Stimulated activated naive CD8-positive, alpha-beta T cell treated with anti-CD3 and anti-CD28 coated beads, Interleukin-15, amount 100 ng/mL, for 72 hours (primary cell): ENCODE data around the gene NAT16.

Experiments used
- ATAC-seq: fragments of 150-1000 bp; cut with Tn5 transposase; 2 replicates; pipeline ENCODE4 v1.10.0; 2021; ENCODE audit warnings: mild to moderate bottlenecking, moderate library complexity
- DNase-seq, 2 donors: peaks; one replicate each; pipeline ENCODE4 v3.0.0; 2021 to 2022
- H3K27ac Mint-ChIP-seq, 2 donors: one replicate each; pipeline ENCODE4 v1.8.0; 2022; ENCODE audit warnings: mild to moderate bottlenecking in 2 of 2, mixed read lengths in 2 of 2, moderate library complexity in 2 of 2
- H3K27me3 Mint-ChIP-seq: one replicate; pipeline ENCODE4 v1.8.0; 2022; ENCODE audit warnings: mixed read lengths
- H3K4me1 Mint-ChIP-seq: one replicate; pipeline ENCODE4 v1.8.0; 2022; ENCODE audit warnings: mild to moderate bottlenecking, mixed read lengths
- H3K4me3 Mint-ChIP-seq, 2 donors: one replicate each; pipeline ENCODE4 v1.8.0; 2022; ENCODE audit warnings: mild to moderate bottlenecking in 2 of 2, mixed read lengths in 2 of 2, moderate library complexity in 1 of 2
- H3K9me3 Mint-ChIP-seq, 2 donors: one replicate each; pipeline ENCODE4 v1.8.0; 2022; ENCODE audit warnings: mixed read lengths in 2 of 2

The NAT16 gene

GRCh38 chr7:101180130-101180755 is at the start of gene NAT16:
Gene NAT16, minus strand, starts transcription at chr7:101180293. Its CDS starts 5,486 bp downstream, at chr7:101174807.
- Mint-ChIP-seq H3K27me3 (peaks cover 85% of the 10 kb centered on the region), H3K4me3 (peak within 1 kb of the TSS; percentile 35 to 56), H3K9me3 (no peaks in the 10 kb centered on the region), H3K27ac (peak within 1 kb of the TSS in 1 of 2 donors; percentile 25), H3K4me1 (peaks cover 22% of the 10 kb centered on the region)
- DNase-seq (no peak), ATAC-seq (peak; percentile 7)

GRCh38 chr7:101226721-101227120 is 46.6 kb upstream of the NAT16 start:
- no peaks in the 10 kb centered on the region for H3K27me3 Mint-ChIP-seq
- no peak overlapping the region for H3K4me3 Mint-ChIP-seq
- DNase-seq (no peak), ATAC-seq (no peak)
- peaks cover 11% of the 10 kb centered on the region for H3K4me1 Mint-ChIP-seq
- H3K9me3 Mint-ChIP-seq = no peaks in the 10 kb centered on the region
- no peak overlapping the region for H3K27ac Mint-ChIP-seq

- H3K9me3 Mint-ChIP-seq = no peaks in the 10 kb centered on the region
- H3K27ac Mint-ChIP-seq = no peak overlapping the region
- ATAC-seq = no peak
- H3K4me1 Mint-ChIP-seq = peaks cover 19% of the 10 kb centered on the region
- H3K27me3 Mint-ChIP-seq = no peaks in the 10 kb centered on the region
- no peak for DNase-seq
- H3K4me3 Mint-ChIP-seq = no peak overlapping the region
Observed at GRCh38 chr7:101225650-101226049, 45.6 kb upstream of the NAT16 start.

GRCh38 chr7:101223528-101223927 is 43.4 kb upstream of the NAT16 start:
- no peaks in the 10 kb centered on the region for H3K27me3 Mint-ChIP-seq
- H3K4me1 Mint-ChIP-seq = peaks cover 34% of the 10 kb centered on the region
- no peaks in the 10 kb centered on the region for H3K9me3 Mint-ChIP-seq
- no peak for ATAC-seq
- no peak for DNase-seq
- H3K4me3 Mint-ChIP-seq = no peak overlapping the region
- no peak overlapping the region for H3K27ac Mint-ChIP-seq

GRCh38 chr7:101222275-101222830 is 42.3 kb upstream of the NAT16 start:
- Mint-ChIP-seq H3K4me1 (peaks cover 37% of the 10 kb centered on the region), H3K9me3 (no peaks in the 10 kb centered on the region), H3K4me3 (no peak overlapping the region), H3K27me3 (no peaks in the 10 kb centered on the region), H3K27ac (no peak overlapping the region)
- no peak for ATAC-seq
- no peak for DNase-seq

- DNase-seq = no peak
- ATAC-seq = no peak
- H3K27ac Mint-ChIP-seq = peak overlapping the region in 1 of 2 donors; percentile 61
- H3K27me3 Mint-ChIP-seq = no peaks in the 10 kb centered on the region
- H3K4me3 Mint-ChIP-seq = no peak overlapping the region
- H3K4me1 Mint-ChIP-seq = peaks cover 53% of the 10 kb centered on the region
- H3K9me3 Mint-ChIP-seq = no peaks in the 10 kb centered on the region
Observed at GRCh38 chr7:101220295-101220694, 40.2 kb upstream of the NAT16 start.

GRCh38 chr7:101218236-101219125 is 38.4 kb upstream of the NAT16 start:
- Mint-ChIP-seq H3K4me1 (peaks cover 53% of the 10 kb centered on the region), H3K9me3 (no peaks in the 10 kb centered on the region), H3K4me3 (peak overlapping the region; percentile 90 to 96), H3K27ac (peak overlapping the region; percentile 91 to 96), H3K27me3 (no peaks in the 10 kb centered on the region)
- DNase-seq (no peak), ATAC-seq (peak; percentile 19)

- ATAC-seq = peak; percentile 84
- H3K27ac Mint-ChIP-seq = peak within 1 kb of the TSS; percentile 91 to 96
- H3K4me1 Mint-ChIP-seq = peaks cover 53% of the 10 kb centered on the region
- H3K9me3 Mint-ChIP-seq = no peaks in the 10 kb centered on the region
- no peaks in the 10 kb centered on the region for H3K27me3 Mint-ChIP-seq
- peak within 1 kb of the TSS; percentile 90 to 96 for H3K4me3 Mint-ChIP-seq
- DNase-seq = peak; percentile 91 to 96
Observed at GRCh38 chr7:101217388-101218235, 37.5 kb upstream of the NAT16 start, which contains the start of the genes PLOD3 and ZNHIT1. Gene PLOD3, minus strand, starts transcription at chr7:101217581. Its CDS starts 307 bp downstream, at chr7:101217274. Gene ZNHIT1, plus strand, starts transcription at chr7:101218165. Its CDS starts 31 bp downstream, at chr7:101218196.

DNA sequence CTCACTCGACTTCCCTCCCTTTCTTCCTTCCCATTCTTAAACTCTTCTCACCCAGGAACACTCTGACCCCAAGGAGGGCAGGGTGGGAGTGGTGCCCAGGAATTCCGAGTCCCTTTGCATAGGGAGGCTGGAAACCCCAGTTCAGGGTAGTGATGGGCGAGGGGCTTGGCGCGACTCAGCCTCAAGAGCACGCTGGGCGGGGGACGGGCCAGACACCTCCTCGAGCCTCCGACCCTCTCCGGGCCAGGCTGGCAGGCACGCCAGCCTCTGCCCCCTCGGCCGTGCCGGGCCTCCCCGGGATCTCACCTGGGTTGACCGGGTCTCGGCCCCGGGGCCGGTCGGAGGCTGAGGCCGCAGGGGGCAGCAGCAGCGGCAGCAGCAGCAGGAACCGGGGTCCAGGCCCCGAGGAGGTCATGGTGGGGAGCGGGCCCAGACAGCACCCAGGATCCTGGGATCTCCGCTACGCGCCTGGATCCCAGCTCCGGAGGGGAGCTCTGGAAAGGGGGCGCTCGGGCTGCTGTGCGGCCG is 36.8 kb upstream of the NAT16 start:
- H3K27me3 Mint-ChIP-seq = no peaks in the 10 kb centered on the region
- H3K4me1 Mint-ChIP-seq = peaks cover 51% of the 10 kb centered on the region
- no peaks in the 10 kb centered on the region for H3K9me3 Mint-ChIP-seq
- H3K4me3 Mint-ChIP-seq = peak overlapping the region; percentile 90 to 96
- H3K27ac Mint-ChIP-seq = peak overlapping the region in 1 of 2 donors; percentile 45
- ATAC-seq (peak; percentile 24), DNase-seq (peak in 1 of 2 donors; percentile 52)

DNA sequence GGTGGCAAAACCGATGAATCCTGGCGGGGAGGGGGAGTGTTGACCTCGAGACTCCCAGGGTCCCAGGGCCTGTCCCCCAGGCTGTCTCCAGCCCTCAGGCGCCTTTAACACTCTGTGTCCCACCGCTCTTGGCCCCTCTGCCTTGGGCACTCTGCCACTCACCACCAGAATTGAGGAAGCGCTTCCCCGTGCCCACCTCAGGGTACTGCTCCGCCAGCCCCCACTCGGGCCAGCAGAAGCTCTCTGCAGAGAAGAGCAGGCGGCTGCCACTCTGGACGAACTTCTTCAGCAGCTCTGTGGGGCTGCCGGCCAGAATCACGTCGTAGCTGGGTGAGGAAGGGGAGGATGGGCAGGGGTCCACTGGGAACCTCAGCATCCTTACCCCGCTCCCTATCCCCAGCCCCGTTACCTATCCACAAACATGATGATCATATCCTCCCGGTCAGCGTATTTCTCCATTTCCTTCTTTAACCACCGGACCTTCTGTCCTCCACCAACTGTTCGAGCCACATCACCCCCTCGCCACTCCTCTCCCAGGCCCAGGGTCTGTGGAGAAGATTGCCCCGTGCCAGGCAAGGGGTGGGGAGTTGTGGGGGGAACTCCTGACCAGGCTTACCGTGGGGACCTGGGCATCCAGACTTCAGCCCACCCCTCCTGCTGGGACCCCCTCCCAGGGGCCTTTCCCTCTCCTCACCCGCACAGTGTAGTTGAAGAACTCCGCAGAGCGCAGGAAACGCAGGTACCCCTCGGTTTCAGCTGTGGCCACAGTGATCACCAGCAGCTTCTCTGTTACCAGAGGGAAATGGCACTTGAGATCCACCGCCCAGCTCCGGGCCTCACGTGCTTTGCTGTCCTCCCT is 36.1 kb upstream of the NAT16 start:
- DNase-seq = no peak
- Mint-ChIP-seq H3K27me3 (no peaks in the 10 kb centered on the region), H3K9me3 (no peaks in the 10 kb centered on the region), H3K4me1 (peaks cover 44% of the 10 kb centered on the region), H3K27ac (peak overlapping the region; percentile 45 to 88), H3K4me3 (peak overlapping the region; percentile 90 to 96)
- ATAC-seq = no peak

- H3K27ac Mint-ChIP-seq = no peak overlapping the region
- ATAC-seq (no peak), DNase-seq (no peak)
- H3K9me3 Mint-ChIP-seq = no peaks in the 10 kb centered on the region
- H3K4me1 Mint-ChIP-seq = peaks cover 16% of the 10 kb centered on the region
- no peaks in the 10 kb centered on the region for H3K27me3 Mint-ChIP-seq
- no peak overlapping the region for H3K4me3 Mint-ChIP-seq
Observed at GRCh38 chr7:101212014-101212413, 31.9 kb upstream of the NAT16 start.

DNA sequence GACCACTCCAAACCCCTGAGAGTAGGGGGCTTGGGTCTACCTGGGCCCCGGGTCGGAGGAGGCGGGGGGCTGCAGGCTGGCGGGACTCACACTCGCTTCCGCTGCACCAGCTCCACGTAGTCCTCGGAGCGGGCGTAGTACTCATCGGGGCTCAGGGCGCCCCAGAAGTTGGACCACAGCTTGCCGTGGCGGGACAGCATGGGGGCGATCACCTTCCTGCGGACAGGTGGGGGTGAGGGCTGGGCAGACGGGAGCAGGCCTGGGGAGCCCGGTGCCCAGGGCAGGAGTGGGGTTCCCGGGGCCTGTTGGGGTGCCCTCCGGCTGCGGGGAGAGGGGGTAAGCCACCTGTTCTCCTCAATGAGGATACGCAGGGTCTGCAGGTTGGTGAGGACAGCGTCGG is 31.4 kb upstream of the NAT16 start:
- DNase-seq (no peak), ATAC-seq (peak; percentile 27)
- peaks cover 10% of the 10 kb centered on the region for H3K4me1 Mint-ChIP-seq
- H3K4me3 Mint-ChIP-seq = no peak overlapping the region
- H3K27me3 Mint-ChIP-seq = no peaks in the 10 kb centered on the region
- H3K27ac Mint-ChIP-seq = no peak overlapping the region
- H3K9me3 Mint-ChIP-seq = no peaks in the 10 kb centered on the region

DNA sequence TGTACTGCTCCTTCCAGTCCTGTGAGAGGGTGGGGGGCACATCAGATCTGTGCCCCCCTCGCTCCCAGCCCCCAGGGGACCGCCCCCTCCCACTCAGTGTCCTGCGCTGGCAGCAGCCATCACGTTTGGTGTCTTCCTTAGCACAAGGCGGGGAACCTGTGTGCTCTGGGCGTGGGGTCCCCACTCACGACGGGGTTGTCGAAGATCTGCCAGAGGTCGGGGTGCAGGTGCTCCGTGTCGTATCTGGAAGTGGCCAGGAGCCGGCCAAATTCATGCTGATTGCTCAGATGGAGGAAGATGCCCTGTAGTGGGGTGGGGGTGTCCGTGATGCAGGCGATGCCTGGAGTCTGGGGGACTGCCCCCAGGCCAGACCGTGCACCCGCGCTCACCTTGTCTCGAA is 30.1 kb upstream of the NAT16 start:
- ATAC-seq = no peak
- Mint-ChIP-seq H3K4me1 (peaks cover 11% of the 10 kb centered on the region), H3K9me3 (no peaks in the 10 kb centered on the region), H3K27me3 (no peaks in the 10 kb centered on the region), H3K27ac (no peak overlapping the region), H3K4me3 (no peak overlapping the region)
- no peak for DNase-seq

DNA sequence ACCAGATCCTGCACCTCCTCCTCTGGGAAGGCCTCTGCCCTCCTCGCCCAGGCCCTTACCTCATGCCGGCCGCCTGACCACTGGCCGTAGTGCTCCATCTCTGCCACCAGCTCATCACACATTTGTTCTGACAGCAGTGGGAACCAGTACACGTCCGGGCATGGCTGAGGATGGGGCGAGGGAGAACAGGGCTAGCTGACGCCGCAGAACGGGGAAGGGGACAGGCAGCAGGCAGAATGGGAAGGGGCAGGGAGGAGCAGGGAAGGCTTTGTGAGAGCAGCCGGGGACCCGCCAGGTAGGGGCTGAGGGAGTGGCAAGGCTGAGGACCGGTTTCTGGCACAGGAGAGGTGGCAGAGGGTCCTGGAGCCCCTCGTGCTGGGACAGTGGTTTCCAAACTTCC is 28.7 kb upstream of the NAT16 start:
- ATAC-seq (no peak), DNase-seq (no peak)
- H3K4me3 Mint-ChIP-seq = no peak overlapping the region
- H3K27me3 Mint-ChIP-seq = peaks cover 6% of the 10 kb centered on the region
- no peaks in the 10 kb centered on the region for H3K9me3 Mint-ChIP-seq
- H3K4me1 Mint-ChIP-seq = peaks cover 14% of the 10 kb centered on the region
- peak overlapping the region in 1 of 2 donors; percentile 21 for H3K27ac Mint-ChIP-seq
